ENCODE data around the gene IFRD1.

DNA sequence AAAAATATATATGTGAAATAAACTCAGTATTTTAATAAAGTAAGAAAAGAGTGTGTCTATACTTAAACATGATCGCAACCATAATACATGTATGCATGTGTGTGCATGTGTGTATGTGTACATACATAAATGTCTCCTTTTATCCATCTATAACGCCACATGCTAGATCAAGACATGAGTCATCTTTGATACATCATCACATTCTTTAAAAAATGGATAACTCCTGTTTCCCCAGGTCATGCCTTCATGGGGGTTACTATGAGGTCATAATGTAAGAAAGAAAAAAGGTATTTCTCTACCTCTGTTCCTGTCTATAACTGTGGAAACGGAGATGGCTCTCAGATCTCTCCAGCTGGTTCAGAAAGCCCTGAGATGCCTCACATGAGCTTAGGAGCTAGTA is 71.7 kb downstream of the IFRD1 start:
- no peak for TF ChIP-seq EP300 (IDR thresholded peaks at IDR 0.05)
- TF ChIP-seq CTCF (IDR thresholded peaks at IDR 0.05), result no peak
- TF ChIP-seq POLR2A (IDR thresholded peaks at IDR 0.05), result no peak
- TF ChIP-seq POLR2AphosphoS5 (IDR thresholded peaks at IDR 0.05), result no peak

Data from sigmoid colon (tissue), 4 donors.